AG04450 (cell line): Measurements from ENCODE around the gene SH3GL3. TPM values are rescaled to one million over a fixed set of nuclear protein-coding genes. Genes with fewer than 3 reads are reported as not detected.

Experiments used
- CTCF ChIA-PET: fragments of 300-600, 350-600 bp; formaldehyde crosslinking; extraction: SDS; loops from one replicate; lab custom pipeline; 2022; ENCODE audit warnings: antibody characterized with exemption, inconsistent platforms; lab: Charles Lee
- POLR2A ChIA-PET: fragments of 350-600 bp; formaldehyde crosslinking; extraction: SDS; loops from one replicate; lab custom pipeline; 2021; ENCODE audit warnings: antibody characterized with exemption, inconsistent platforms; lab: Yijun Ruan, JAX
- DNase-seq: peaks from one replicate; pipeline ENCODE4 v3.0.0-alpha.2; 2011; ENCODE audit warnings: low read depth, low spot score
- H3K27ac ChIP-seq: one replicate; pipeline ENCODE4 v1.5.1; 2012; ENCODE audit warnings: low read depth, low read length, control low read depth
- H3K27me3 ChIP-seq: one replicate; pipeline ENCODE4 v1.6.0; 2012; ENCODE audit warnings: low read length; ENCODE audit not compliant: control insufficient read depth, insufficient read depth
- H3K4me3 ChIP-seq: 2 replicates; pipeline ENCODE4 v1.5.1; 2011; ENCODE audit warnings: mild to moderate bottlenecking, low read depth, low read length, control low read depth
- H3K9me3 ChIP-seq: 2 replicates; pipeline ENCODE4 v1.5.1; 2012; ENCODE audit warnings: low read length; ENCODE audit not compliant: control insufficient read depth, insufficient read depth
- CTCF ChIP-seq: IDR thresholded peaks from 2 replicates; pipeline ENCODE4 v1.5.1; 2011; ENCODE audit warnings: low read depth, low read length, control low read depth, inconsistent platforms
- polyA plus RNA-seq: library from polyadenylated mRNA; depleted of rRNA; stranded (reverse); fragments of >200 nt; gene quantifications from 2 replicates; pipeline ENCODE4 v1.2.3, GENCODE V29; 2011

SH3GL3 gene
- polyA plus RNA-seq, 1 experiment, result not detected

GRCh38 chr15:83475551-83475950 is 28.4 kb downstream of the SH3GL3 start:
- DNase-seq, result no peak
- TF ChIP-seq CTCF, result no peak
- ChIA-PET CTCF (no interaction called here), POLR2A (no interaction called here)
- no peak overlapping the region for H3K4me3 ChIP-seq
- no peaks in the 10 kb centered on the region for H3K9me3 ChIP-seq
- no peak overlapping the region for H3K27ac ChIP-seq
- no peaks in the 10 kb centered on the region for H3K27me3 ChIP-seq

GRCh38 chr15:83476066-83476465 is 28.9 kb downstream of the SH3GL3 start:
- no peak for TF ChIP-seq CTCF
- no peak for DNase-seq
- CTCF ChIA-PET, result no interaction called here
- Histone ChIP-seq H3K27ac (no peak overlapping the region), H3K4me3 (no peak overlapping the region), H3K9me3 (no peaks in the 10 kb centered on the region), H3K27me3 (no peaks in the 10 kb centered on the region)
- POLR2A ChIA-PET, result no interaction called here

GRCh38 chr15:83476708-83477107 is 29.6 kb downstream of the SH3GL3 start:
- Histone ChIP-seq H3K27ac (no peak overlapping the region), H3K27me3 (no peaks in the 10 kb centered on the region), H3K9me3 (no peaks in the 10 kb centered on the region), H3K4me3 (no peak overlapping the region)
- CTCF ChIA-PET, result no interaction called here
- POLR2A ChIA-PET, result no interaction called here
- no peak for DNase-seq
- TF ChIP-seq CTCF, result no peak

GRCh38 chr15:83477172-83477807 is 30.1 kb downstream of the SH3GL3 start:
- DNase-seq, result no peak
- Histone ChIP-seq H3K27me3 (no peaks in the 10 kb centered on the region), H3K9me3 (no peaks in the 10 kb centered on the region; the same call in 1 of the 2 replicates), H3K27ac (no peak overlapping the region), H3K4me3 (no peak overlapping the region)
- TF ChIP-seq CTCF, result no peak
- ChIA-PET POLR2A (no interaction called here), CTCF (no interaction called here)

GRCh38 chr15:83477808-83478537 is 30.8 kb downstream of the SH3GL3 start:
- ChIA-PET POLR2A (no interaction called here), CTCF (interaction anchor here (1.3 kb wide), 1 partner anchor 229 kb away, joined by 4 read pairs; no protein-coding TSS in a partner anchor)
- DNase-seq, result no peak
- Histone ChIP-seq H3K9me3 (no peaks in the 10 kb centered on the region; the same call in 1 of the 2 replicates), H3K27me3 (no peaks in the 10 kb centered on the region), H3K4me3 (no peak overlapping the region), H3K27ac (no peak overlapping the region)
- no peak for TF ChIP-seq CTCF
